ENCODE data around the gene PDGFRA.
"Not testable (repeated sequence)": the region's sequence is repeated elsewhere in the genome, so short reads cannot be mapped to it uniquely, and the experiment has no call there.

Gene PDGFRA

GRCh38 chr4:54320826-54321685, 92.0 kb downstream of the PDGFRA start:
- no peaks in the 10 kb centered on the region for H3K27me3 ChIP-seq (ENCODE audit: control insufficient read depth, insufficient read depth, low read length)
- no peak overlapping the region for H3K4me3 ChIP-seq (ENCODE audit: low read length)
- no peaks in the 10 kb centered on the region for H3K4me1 ChIP-seq (ENCODE audit: control insufficient read depth, insufficient read depth, low read length)
- no peaks in the 10 kb centered on the region for H3K36me3 ChIP-seq (ENCODE audit: control insufficient read depth, insufficient read depth, low read length)
- H3K27ac ChIP-seq (ENCODE audit: low read depth, low read length): no peak overlapping the region
- no peak overlapping the region for H3K9ac ChIP-seq (ENCODE audit: low read length)

GRCh38 chr4:54322818-54323417, 93.8 kb downstream of the PDGFRA start:
- no peak overlapping the region for H3K27ac ChIP-seq (ENCODE audit: low read depth, low read length)
- H3K9ac ChIP-seq (ENCODE audit: low read length): no peak overlapping the region

GRCh38 chr4:54330896-54331295, 101.8 kb downstream of the PDGFRA start:
- Histone ChIP-seq H3K27me3 (ENCODE audit: control insufficient read depth, insufficient read depth, low read length) (no peaks in the 10 kb centered on the region), H3K36me3 (ENCODE audit: control insufficient read depth, insufficient read depth, low read length) (no peaks in the 10 kb centered on the region), H3K4me3 (ENCODE audit: low read length) (no peak overlapping the region)

More at GRCh38 chr4:54322818-54323417, 93.8 kb downstream of the PDGFRA start:
- no peaks in the 10 kb centered on the region for H3K27me3 ChIP-seq (ENCODE audit: control insufficient read depth, insufficient read depth, low read length)
- H3K4me3 ChIP-seq (ENCODE audit: low read length): no peak overlapping the region
- H3K36me3 ChIP-seq (ENCODE audit: control insufficient read depth, insufficient read depth, low read length): no peaks in the 10 kb centered on the region
- no peaks in the 10 kb centered on the region for H3K4me1 ChIP-seq (ENCODE audit: control insufficient read depth, insufficient read depth, low read length)

GRCh38 chr4:54332542-54332941, 103.4 kb downstream of the PDGFRA start:
- no peak overlapping the region for H3K4me3 ChIP-seq (ENCODE audit: low read length)
- no peak overlapping the region for H3K9ac ChIP-seq (ENCODE audit: low read length)
- H3K27ac ChIP-seq (ENCODE audit: low read depth, low read length): no peak overlapping the region
- no peaks in the 10 kb centered on the region for H3K27me3 ChIP-seq (ENCODE audit: control insufficient read depth, insufficient read depth, low read length)
- H3K36me3 ChIP-seq (ENCODE audit: control insufficient read depth, insufficient read depth, low read length): no peaks in the 10 kb centered on the region
- H3K4me1 ChIP-seq (ENCODE audit: control insufficient read depth, insufficient read depth, low read length): no peaks in the 10 kb centered on the region

More at GRCh38 chr4:54330896-54331295, 101.8 kb downstream of the PDGFRA start:
- Histone ChIP-seq H3K9ac (ENCODE audit: low read length) (no peak overlapping the region), H3K27ac (ENCODE audit: low read depth, low read length) (no peak overlapping the region), H3K4me1 (ENCODE audit: control insufficient read depth, insufficient read depth, low read length) (no peaks in the 10 kb centered on the region)

- H3K27ac ChIP-seq (ENCODE audit: low read depth, low read length): no peak overlapping the region
Observed at GRCh38 chr4:54333657-54334056, 104.6 kb downstream of the PDGFRA start.

GRCh38 chr4:54334769-54335168, 105.7 kb downstream of the PDGFRA start:
- H3K36me3 ChIP-seq (ENCODE audit: control insufficient read depth, insufficient read depth, low read length); H3K27me3 ChIP-seq (ENCODE audit: control insufficient read depth, insufficient read depth, low read length): not testable (repeated sequence)

More at GRCh38 chr4:54333657-54334056, 104.6 kb downstream of the PDGFRA start:
- Histone ChIP-seq H3K4me3 (ENCODE audit: low read length) (no peak overlapping the region), H3K4me1 (ENCODE audit: control insufficient read depth, insufficient read depth, low read length) (no peaks in the 10 kb centered on the region), H3K27me3 (ENCODE audit: control insufficient read depth, insufficient read depth, low read length) (no peaks in the 10 kb centered on the region), H3K9ac (ENCODE audit: low read length) (no peak overlapping the region), H3K36me3 (ENCODE audit: control insufficient read depth, insufficient read depth, low read length) (no peaks in the 10 kb centered on the region)

GRCh38 chr4:54337009-54337408, 107.9 kb downstream of the PDGFRA start:
- Histone ChIP-seq H3K9ac (ENCODE audit: low read length) (no peak overlapping the region), H3K27me3 (ENCODE audit: control insufficient read depth, insufficient read depth, low read length) (no peaks in the 10 kb centered on the region), H3K36me3 (ENCODE audit: control insufficient read depth, insufficient read depth, low read length) (no peaks in the 10 kb centered on the region), H3K4me3 (ENCODE audit: low read length) (no peak overlapping the region), H3K27ac (ENCODE audit: low read depth, low read length) (no peak overlapping the region), H3K4me1 (ENCODE audit: control insufficient read depth, insufficient read depth, low read length) (no peaks in the 10 kb centered on the region)

More at GRCh38 chr4:54334769-54335168, 105.7 kb downstream of the PDGFRA start:
- not testable (repeated sequence) for H3K27ac ChIP-seq (ENCODE audit: low read depth, low read length); H3K4me3 ChIP-seq (ENCODE audit: low read length); H3K9ac ChIP-seq (ENCODE audit: low read length); H3K4me1 ChIP-seq (ENCODE audit: control insufficient read depth, insufficient read depth, low read length)

GRCh38 chr4:54342067-54342466, 113.0 kb downstream of the PDGFRA start:
- H3K27me3 ChIP-seq (ENCODE audit: control insufficient read depth, insufficient read depth, low read length); H3K4me3 ChIP-seq (ENCODE audit: low read length); H3K4me1 ChIP-seq (ENCODE audit: control insufficient read depth, insufficient read depth, low read length); H3K36me3 ChIP-seq (ENCODE audit: control insufficient read depth, insufficient read depth, low read length); H3K27ac ChIP-seq (ENCODE audit: low read depth, low read length); H3K9ac ChIP-seq (ENCODE audit: low read length): not testable (repeated sequence)

Data from rectal smooth muscle tissue (tissue), 1 donor.